Testis (tissue), 2 donors: ENCODE results near the gene SPRR2G.
"Not testable (repeated sequence)": the region's sequence is repeated elsewhere in the genome, so short reads cannot be mapped to it uniquely, and the experiment has no call there.

ENCODE experiments used
- CTCF ChIP-seq, 3 experiments: fragments of 450-650 bp in 2 of 3; fragments of 200-600 bp in 1 of 3; sonication (generic) in 1 of 3; IDR thresholded peaks; one replicate each; pipeline ENCODE4 v1.5.1; 2016 to 2019; ENCODE audit warnings: antibody characterized with exemption in 3 of 3, mild to moderate bottlenecking in 2 of 3, moderate library complexity in 1 of 3
- POLR2A ChIP-seq: fragments of 450-650 bp; IDR thresholded peaks from one replicate; pipeline ENCODE4 v1.6.1; 2017; ENCODE audit warnings: antibody characterized with exemption, mild to moderate bottlenecking, moderate library complexity

GRCh38 chr1:153112454-153112853 lies 38.2 kb downstream of the SPRR2G start:
- TF ChIP-seq CTCF (IDR thresholded peaks at IDR 0.05); POLR2A: not testable (repeated sequence)
